Stimulated activated CD4-positive, alpha-beta T cell treated with anti-CD3 and anti-CD28 coated beads, TNF-alpha, amount 100 ng/mL, for 48 hours (primary cell): ENCODE measurements around the gene FSTL4.

ENCODE experiments used
- DNase-seq, 3 donors: peaks; one replicate each; pipeline ENCODE4 v3.0.0-alpha.2; 2020; ENCODE audit warnings: low read depth in 3 of 3

The FSTL4 gene

GRCh38 chr5:133610489-133611356 is 1.6 kb downstream of the FSTL4 start:
- peak in 1 of 3 donors; percentile 38 for DNase-seq

- DNase-seq = no peak
Measured at GRCh38 chr5:133607451-133607850, 4.9 kb downstream of the FSTL4 start.

GRCh38 chr5:133606835-133607234 is 5.5 kb downstream of the FSTL4 start:
- no peak for DNase-seq

GRCh38 chr5:133605323-133605722 is 7.0 kb downstream of the FSTL4 start:
- no peak for DNase-seq

- DNase-seq = no peak
Measured at GRCh38 chr5:133603711-133604110, 8.6 kb downstream of the FSTL4 start.

GRCh38 chr5:133602835-133603380 is 9.4 kb downstream of the FSTL4 start:
- DNase-seq = no peak

- no peak for DNase-seq
Measured at GRCh38 chr5:133599600-133599999, 12.7 kb downstream of the FSTL4 start.

- DNase-seq = no peak
Measured at GRCh38 chr5:133599044-133599443, 13.3 kb downstream of the FSTL4 start.

GRCh38 chr5:133596049-133596448 is 16.3 kb downstream of the FSTL4 start:
- no peak for DNase-seq

GRCh38 chr5:133595465-133595864 is 16.9 kb downstream of the FSTL4 start:
- DNase-seq = no peak

- no peak for DNase-seq
Measured at GRCh38 chr5:133589286-133589685, 23.1 kb downstream of the FSTL4 start.

GRCh38 chr5:133582971-133583370 is 29.4 kb downstream of the FSTL4 start:
- no peak for DNase-seq

GRCh38 chr5:133581918-133582317 is 30.4 kb downstream of the FSTL4 start:
- no peak for DNase-seq

GRCh38 chr5:133581348-133581747 is 31.0 kb downstream of the FSTL4 start:
- DNase-seq = no peak

GRCh38 chr5:133580618-133581017 is 31.7 kb downstream of the FSTL4 start:
- DNase-seq = no peak

GRCh38 chr5:133579766-133580165 is 32.6 kb downstream of the FSTL4 start:
- DNase-seq = no peak

GRCh38 chr5:133569347-133569746 is 43.0 kb downstream of the FSTL4 start:
- no peak for DNase-seq

- DNase-seq = peak in 2 of 3 donors; percentile 1 to 5
Measured at GRCh38 chr5:133565993-133566392, 46.3 kb downstream of the FSTL4 start.

- DNase-seq = no peak
Measured at GRCh38 chr5:133564921-133565565, 47.3 kb downstream of the FSTL4 start.

GRCh38 chr5:133562554-133562953 is 49.8 kb downstream of the FSTL4 start:
- no peak for DNase-seq

GRCh38 chr5:133559960-133560359 is 52.4 kb downstream of the FSTL4 start:
- no peak for DNase-seq

GRCh38 chr5:133556551-133556950 is 55.8 kb downstream of the FSTL4 start:
- no peak for DNase-seq

GRCh38 chr5:133554279-133554678 is 58.1 kb downstream of the FSTL4 start:
- no peak for DNase-seq
